Measurements from ENCODE around the gene TSKU. TPM values are rescaled to one million over a fixed set of nuclear protein-coding genes. Genes with fewer than 3 reads are reported as not detected.
A peak's percentile ranks its signal among the peaks of the same experiment; 100 is the strongest.

TSKU gene
- total RNA-seq, 2 donors from 2014 or later, result 32.7 to 51.7 TPM

DNA sequence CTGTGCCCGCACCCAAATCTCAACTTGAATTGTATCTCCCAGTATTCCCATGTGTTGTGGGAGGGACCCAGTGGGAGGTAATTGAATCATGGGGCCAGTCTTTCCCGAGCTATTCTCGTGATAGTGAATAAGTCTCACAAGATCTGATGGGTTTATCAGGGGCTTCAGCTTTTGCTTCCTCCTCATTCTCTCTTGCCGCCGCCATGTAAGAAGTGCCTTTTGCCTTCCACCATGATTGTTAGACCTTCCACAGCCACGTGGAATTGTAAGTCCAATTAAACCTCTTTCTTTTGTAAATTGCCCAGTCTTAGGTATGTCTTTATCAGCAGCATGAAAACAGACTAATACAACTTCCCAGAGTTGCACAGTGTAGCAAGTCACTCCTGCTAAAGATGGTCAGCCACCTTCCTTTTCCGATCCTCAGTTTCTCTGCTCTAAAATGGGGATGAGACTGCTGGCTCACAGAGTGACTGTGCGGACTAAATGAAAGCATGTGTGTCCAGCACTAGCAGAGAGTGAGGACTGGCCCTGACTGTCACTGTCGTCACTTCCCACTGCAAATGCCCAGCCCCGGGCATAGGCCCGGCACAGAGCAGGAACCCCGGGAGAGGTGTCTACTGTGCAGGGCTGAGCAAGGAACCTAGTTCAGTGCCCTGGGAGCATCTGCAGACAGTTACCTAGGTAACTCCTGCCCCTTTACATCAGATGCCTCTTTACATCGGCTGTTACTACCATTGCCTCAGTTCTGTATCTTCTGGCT is 9.5 kb downstream of the TSKU start:
- ATAC-seq, result no peak
- no peaks in the 10 kb centered on the region for H3K36me3 ChIP-seq (replicated peaks in 1 of 2; ENCODE audit: insufficient read depth in 1 of 2, low read depth in 2 of 2)
- H3K27ac ChIP-seq, result no peak overlapping the region
- H3K27me3 ChIP-seq, result no peaks in the 10 kb centered on the region
- no peaks in the 10 kb centered on the region for H3K9me3 ChIP-seq
- TF ChIP-seq, protein P1, sequence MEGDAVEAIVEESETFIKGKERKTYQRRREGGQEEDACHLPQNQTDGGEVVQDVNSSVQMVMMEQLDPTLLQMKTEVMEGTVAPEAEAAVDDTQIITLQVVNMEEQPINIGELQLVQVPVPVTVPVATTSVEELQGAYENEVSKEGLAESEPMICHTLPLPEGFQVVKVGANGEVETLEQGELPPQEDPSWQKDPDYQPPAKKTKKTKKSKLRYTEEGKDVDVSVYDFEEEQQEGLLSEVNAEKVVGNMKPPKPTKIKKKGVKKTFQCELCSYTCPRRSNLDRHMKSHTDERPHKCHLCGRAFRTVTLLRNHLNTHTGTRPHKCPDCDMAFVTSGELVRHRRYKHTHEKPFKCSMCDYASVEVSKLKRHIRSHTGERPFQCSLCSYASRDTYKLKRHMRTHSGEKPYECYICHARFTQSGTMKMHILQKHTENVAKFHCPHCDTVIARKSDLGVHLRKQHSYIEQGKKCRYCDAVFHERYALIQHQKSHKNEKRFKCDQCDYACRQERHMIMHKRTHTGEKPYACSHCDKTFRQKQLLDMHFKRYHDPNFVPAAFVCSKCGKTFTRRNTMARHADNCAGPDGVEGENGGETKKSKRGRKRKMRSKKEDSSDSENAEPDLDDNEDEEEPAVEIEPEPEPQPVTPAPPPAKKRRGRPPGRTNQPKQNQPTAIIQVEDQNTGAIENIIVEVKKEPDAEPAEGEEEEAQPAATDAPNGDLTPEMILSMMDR (IDR thresholded peaks at IDR 0.05), result no peak
- TF ChIP-seq POLR2A (IDR thresholded peaks at IDR 0.05), result no peak
- no peak for DNase-seq
- WGBS, 2 donors, result 92 to 97% methylated on average over 11 to 13 of the region's 13 CpGs
- intact Hi-C loops (cut with DNase I), result no loop called here
- H3K4me1 ChIP-seq, result peaks cover 46% of the 10 kb centered on the region
- no peak overlapping the region for H3K4me3 ChIP-seq

- Histone ChIP-seq H3K4me3 (no peak overlapping the region), H3K27ac (no peak overlapping the region), H3K4me1 (peaks cover 39% of the 10 kb centered on the region), H3K9me3 (no peaks in the 10 kb centered on the region), H3K36me3 (replicated peaks in 1 of 2; ENCODE audit: insufficient read depth in 1 of 2, low read depth in 2 of 2) (no peaks in the 10 kb centered on the region), H3K27me3 (no peaks in the 10 kb centered on the region)
- DNase-seq, result peak in 1 of 4 donors; percentile 19
- TF ChIP-seq POLR2A (IDR thresholded peaks at IDR 0.05), result no peak
- TF ChIP-seq, protein P1 (IDR thresholded peaks at IDR 0.05), result no peak
- intact Hi-C loops (cut with DNase I), result no loop called here
- 77 to 84% methylated on average over 9 of the region's 9 CpGs for WGBS, 2 donors
- ATAC-seq, result no peak
These were observed 10.5 kb downstream of the TSKU start for GRCh38 chr11:76793391-76794291.

DNA sequence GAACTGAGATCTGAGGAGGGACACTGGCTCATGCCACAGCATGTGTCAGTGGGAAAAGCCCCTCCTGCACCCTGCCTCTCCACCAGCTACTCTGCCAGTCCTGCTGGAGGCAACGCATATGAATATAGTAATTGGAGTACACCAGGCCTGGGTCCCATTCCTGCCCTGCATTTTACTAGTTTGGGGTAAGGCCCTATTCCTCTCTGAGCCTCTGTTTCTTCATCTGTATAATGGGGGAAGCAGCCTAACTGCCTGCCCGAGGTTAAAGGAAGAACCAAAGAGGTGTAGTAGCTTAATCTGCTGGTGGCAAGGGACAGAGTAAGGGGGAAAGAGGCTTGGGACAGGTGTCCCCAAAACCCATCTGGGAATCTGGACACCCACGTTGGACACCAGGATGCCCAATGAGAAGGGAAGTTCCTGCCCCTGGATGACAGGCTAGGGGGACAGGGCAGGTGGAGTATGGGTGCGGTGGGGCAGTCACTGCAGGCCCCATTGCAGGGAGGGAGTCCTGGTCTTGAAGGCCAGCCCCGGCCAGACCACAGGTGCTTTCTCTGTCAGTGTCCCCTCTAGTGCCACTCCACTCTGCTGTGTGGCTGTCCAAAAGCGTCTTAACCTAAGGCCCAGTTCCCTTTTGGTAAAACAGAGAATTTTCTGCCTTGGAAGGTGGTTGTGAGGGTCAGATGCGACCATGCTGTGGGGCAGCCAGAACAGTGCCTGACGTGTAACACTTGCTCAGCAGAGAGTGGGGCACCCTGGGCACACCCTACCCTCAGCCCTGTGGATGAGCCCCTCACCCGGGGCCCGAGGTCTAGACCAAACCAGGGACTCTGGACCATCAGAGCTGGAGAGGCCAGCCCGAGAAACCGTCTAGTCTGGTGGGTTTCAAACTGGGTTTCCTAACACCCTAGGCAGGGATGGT is 11.5 kb downstream of the TSKU start:
- whole genome bisulfite sequencing, 2 donors, result 85 to 92% methylated on average over 4 to 12 of the region's 12 CpGs
- H3K4me3 ChIP-seq, result no peak overlapping the region

More for the DNA sequence above, 11.5 kb downstream of the TSKU start:
- intact Hi-C loops (cut with DNase I), result loop anchor here (5.0 kb wide), 1 partner anchor 57 kb away; no protein-coding TSS in a partner anchor
- no peaks in the 10 kb centered on the region for H3K36me3 ChIP-seq (replicated peaks in 1 of 2; ENCODE audit: insufficient read depth in 1 of 2, low read depth in 2 of 2)
- H3K4me1 ChIP-seq, result peaks cover 39% of the 10 kb centered on the region
- no peak for ATAC-seq
- no peaks in the 10 kb centered on the region for H3K9me3 ChIP-seq
- no peak for TF ChIP-seq POLR2A (IDR thresholded peaks at IDR 0.05)
- TF ChIP-seq, protein P1 (IDR thresholded peaks at IDR 0.05), result no peak
- H3K27ac ChIP-seq, result no peak overlapping the region
- DNase-seq, result no peak
- no peaks in the 10 kb centered on the region for H3K27me3 ChIP-seq
